ENCODE data around the gene CFAP45. TPM values are rescaled to one million over a fixed set of nuclear protein-coding genes. Genes with fewer than 3 reads are reported as not detected.

The CFAP45 gene
- total RNA-seq, 6 experiments from 2014 or later, result not detected

DNA sequence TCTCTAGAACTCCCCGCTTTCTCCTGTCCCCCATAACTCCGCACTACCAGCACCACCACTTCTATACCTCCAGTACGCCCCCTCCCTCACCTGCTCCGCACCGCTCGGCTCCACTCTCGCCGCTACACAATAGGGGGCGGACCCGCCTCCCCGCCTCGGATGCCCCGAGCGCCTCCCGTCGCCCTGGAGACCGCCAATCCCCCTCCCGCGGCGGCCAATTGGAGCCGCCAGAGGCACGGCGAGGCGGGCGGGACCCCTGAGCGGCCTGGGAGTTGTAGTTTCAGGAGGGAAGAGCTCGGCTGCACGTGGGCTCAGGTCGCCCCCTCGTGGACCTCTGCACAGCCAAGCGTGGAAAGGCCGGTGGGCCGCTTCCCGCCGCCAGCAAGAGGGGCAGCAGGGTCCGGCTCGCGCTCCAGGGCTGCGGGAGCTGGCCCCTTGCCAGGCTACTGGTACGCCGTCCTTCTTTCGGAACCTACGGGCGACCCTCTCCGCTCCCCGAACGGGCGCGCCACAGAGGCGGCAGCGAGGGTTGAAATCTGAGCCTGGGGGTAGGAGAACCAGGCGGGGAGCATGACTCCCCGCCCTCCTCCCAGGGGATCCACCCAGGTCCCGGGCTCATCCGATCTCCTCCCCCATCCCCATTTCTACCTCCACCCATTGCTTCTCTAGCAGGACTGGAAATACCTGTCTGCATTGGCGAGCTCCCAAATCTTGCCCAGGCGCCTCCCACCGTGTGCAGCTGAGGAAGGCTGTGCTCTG lies 45.7 kb upstream of the CFAP45 start, which contains the start of gene IGSF9:
Gene IGSF9 (minus strand): TSS at position 131 of the 759 bp plus-strand sequence. CDS start 2,159 bp downstream, outside the sequence.
- Histone ChIP-seq H3K9me3 (no peaks in the 10 kb centered on the region), H3K36me3 (no peaks in the 10 kb centered on the region), H3K27me3 (no peaks in the 10 kb centered on the region), H3K4me3 (peak within 1 kb of the TSS; percentile 52 to 74 (median 52)), H3K4me1 (peaks cover 0 to 20% (median 3%) of the 10 kb centered on the region in 4 donors), H3K27ac (peak within 1 kb of the TSS in 2 of 3 donors; percentile 15 to 69)
- intact Hi-C loops (cut with DNase I), result no loop called here
- peak; percentile 83 to 92 (median 87) for DNase-seq
- peak; percentile 51 to 67 (median 57) for TF ChIP-seq CTCF (IDR thresholded peaks at IDR 0.05)
- TF ChIP-seq POLR2A (IDR thresholded peaks at IDR 0.05), result peak; percentile 46
- ATAC-seq, result peak; percentile 86 to 91 (median 87)
- WGBS (ENCODE audit: insufficient coverage, low coverage, low lambda C conversion rate, missing lambda C conversion rate), result under 1% methylated on average over 27 of the region's 58 CpGs

GRCh38 chr1:159944623-159945455 lies 44.9 kb upstream of the CFAP45 start:
- DNase-seq (peak; percentile 54 to 84 (median 72)), ATAC-seq (peak; percentile 59 to 67 (median 66))
- Histone ChIP-seq H3K36me3 (no peaks in the 10 kb centered on the region), H3K27ac (peak overlapping the region in 1 of 3 donors; percentile 47), H3K9me3 (no peaks in the 10 kb centered on the region), H3K27me3 (no peaks in the 10 kb centered on the region), H3K4me3 (peak overlapping the region; percentile 52 to 74 (median 52)), H3K4me1 (peaks cover 0 to 20% (median 3%) of the 10 kb centered on the region in 4 donors)
- TF ChIP-seq POLR2A (IDR thresholded peaks at IDR 0.05) (peak; percentile 35), CTCF (IDR thresholded peaks at IDR 0.05) (no peak)
- intact Hi-C loops (cut with DNase I), result loop anchor here in 1 of 2 donors (5.0 kb wide), 1 partner anchor 57 kb away; no protein-coding TSS in a partner anchor
- 21% methylated on average over 11 of the region's 11 CpGs for WGBS (ENCODE audit: insufficient coverage, low coverage, low lambda C conversion rate, missing lambda C conversion rate)

GRCh38 chr1:159943908-159944622 lies 44.1 kb upstream of the CFAP45 start:
- Histone ChIP-seq H3K27me3 (no peaks in the 10 kb centered on the region), H3K4me1 (peaks cover 0 to 20% (median 5%) of the 10 kb centered on the region in 4 donors), H3K36me3 (no peaks in the 10 kb centered on the region), H3K27ac (peak overlapping the region in 1 of 3 donors; percentile 47), H3K4me3 (peak overlapping the region in 2 of 3 donors; percentile 52 to 74), H3K9me3 (no peaks in the 10 kb centered on the region)
- DNase-seq, result no peak
- TF ChIP-seq POLR2A (IDR thresholded peaks at IDR 0.05) (no peak), CTCF (IDR thresholded peaks at IDR 0.05) (no peak)
- 71% methylated on average over 3 of the region's 9 CpGs for WGBS (ENCODE audit: insufficient coverage, low coverage, low lambda C conversion rate, missing lambda C conversion rate)
- peak in 3 of 4 donors; percentile 2 to 4 (median 2) for ATAC-seq
- intact Hi-C loops (cut with DNase I), result loop anchor here in 1 of 2 donors (5.0 kb wide), 1 partner anchor 58 kb away; no protein-coding TSS in a partner anchor

GRCh38 chr1:159943278-159943640 lies 43.3 kb upstream of the CFAP45 start:
- TF ChIP-seq CTCF (IDR thresholded peaks at IDR 0.05), result no peak
- TF ChIP-seq POLR2A (IDR thresholded peaks at IDR 0.05), result no peak
- Histone ChIP-seq H3K27ac (no peak overlapping the region), H3K27me3 (no peaks in the 10 kb centered on the region), H3K4me3 (no peak overlapping the region), H3K36me3 (no peaks in the 10 kb centered on the region), H3K9me3 (no peaks in the 10 kb centered on the region), H3K4me1 (peaks cover 0 to 20% (median 9%) of the 10 kb centered on the region in 4 donors)
- DNase-seq (no peak), ATAC-seq (no peak)
- intact Hi-C loops (cut with DNase I), result loop anchor here in 1 of 2 donors (5.0 kb wide), 1 partner anchor 59 kb away; no protein-coding TSS in a partner anchor
- 55% methylated on average over 2 of the region's 5 CpGs for WGBS (ENCODE audit: insufficient coverage, low coverage, low lambda C conversion rate, missing lambda C conversion rate)

Data from right lobe of liver (tissue), 6 donors.